Neural cell (in vitro differentiated cells): Measurements from ENCODE around the gene UGT2B7.

Source experiments
- EP300 ChIP-seq: fragments of 450-650 bp; conservative IDR thresholded peaks from 2 replicates; pipeline ENCODE4 v1.6.1; 2014; ENCODE audit warnings: antibody characterized with exemption, mild to moderate bottlenecking, moderate library complexity; ENCODE audit not compliant: poor library complexity, severe bottlenecking
- EZH2 ChIP-seq: fragments of 200-600, 300-800 bp; shearing (Covaris generic), sonication (generic); IDR thresholded peaks from 2 replicates; pipeline ENCODE4 v1.6.1; 2014; ENCODE audit warnings: antibody characterized with exemption, low read length, borderline replicate concordance, mild to moderate bottlenecking; ENCODE audit not compliant: insufficient read depth, poor library complexity, severe bottlenecking
- MXI1 ChIP-seq: fragments of 450-650 bp; conservative IDR thresholded peaks from 2 replicates; pipeline ENCODE4 v1.6.1; 2014; ENCODE audit warnings: antibody characterized with exemption, mild to moderate bottlenecking; ENCODE audit not compliant: poor library complexity, severe bottlenecking
- POLR2AphosphoS5 ChIP-seq: IDR thresholded peaks from 2 replicates; pipeline ENCODE4 v1.6.1; 2012
- RAD21 ChIP-seq: fragments of 450-650 bp; conservative IDR thresholded peaks from 2 replicates; pipeline ENCODE4 v1.6.1; 2014; ENCODE audit warnings: antibody characterized with exemption, mild to moderate bottlenecking, moderate library complexity
- SMC3 ChIP-seq: fragments of 450-650 bp; conservative IDR thresholded peaks from 2 replicates; pipeline ENCODE4 v1.6.1; 2014; ENCODE audit warnings: antibody characterized with exemption, mild to moderate bottlenecking, moderate library complexity; ENCODE audit not compliant: poor library complexity
- TAF1 ChIP-seq: IDR thresholded peaks from 2 replicates; pipeline ENCODE4 v1.6.1; 2012; ENCODE audit warnings: low read depth
- TF ChIP-seq, protein P1 (sequence below): fragments of 450-650 bp; IDR thresholded peaks from 2 replicates; pipeline ENCODE4 v1.5.1; 2014; ENCODE audit warnings: antibody characterized with exemption, mild to moderate bottlenecking, moderate library complexity; ENCODE audit not compliant: poor library complexity, severe bottlenecking
- TF ChIP-seq, protein P2 (sequence below): IDR thresholded peaks from 2 replicates; pipeline ENCODE4 v1.6.1; 2012; ENCODE audit warnings: borderline replicate concordance

DNA sequence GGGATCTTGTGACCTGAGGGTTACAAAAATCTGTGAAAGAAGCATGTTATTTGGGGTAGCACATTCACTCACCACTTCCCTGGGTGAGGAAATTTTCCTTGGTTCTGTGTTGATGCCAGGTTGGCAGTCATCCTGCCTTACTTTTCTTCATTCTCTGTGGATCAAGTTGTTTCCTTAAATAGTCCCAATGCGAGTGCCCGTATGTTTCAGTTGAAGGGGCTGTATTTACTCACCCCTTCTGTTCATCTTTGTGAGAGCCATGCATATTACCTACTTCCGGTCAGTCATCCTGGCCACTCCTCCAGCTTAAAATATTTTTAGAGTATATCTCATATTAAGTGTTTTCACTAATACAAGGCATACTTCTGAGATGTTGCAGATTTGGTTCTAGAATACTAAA is 2.6 kb upstream of the UGT2B7 start:
- TF ChIP-seq, protein P1, sequence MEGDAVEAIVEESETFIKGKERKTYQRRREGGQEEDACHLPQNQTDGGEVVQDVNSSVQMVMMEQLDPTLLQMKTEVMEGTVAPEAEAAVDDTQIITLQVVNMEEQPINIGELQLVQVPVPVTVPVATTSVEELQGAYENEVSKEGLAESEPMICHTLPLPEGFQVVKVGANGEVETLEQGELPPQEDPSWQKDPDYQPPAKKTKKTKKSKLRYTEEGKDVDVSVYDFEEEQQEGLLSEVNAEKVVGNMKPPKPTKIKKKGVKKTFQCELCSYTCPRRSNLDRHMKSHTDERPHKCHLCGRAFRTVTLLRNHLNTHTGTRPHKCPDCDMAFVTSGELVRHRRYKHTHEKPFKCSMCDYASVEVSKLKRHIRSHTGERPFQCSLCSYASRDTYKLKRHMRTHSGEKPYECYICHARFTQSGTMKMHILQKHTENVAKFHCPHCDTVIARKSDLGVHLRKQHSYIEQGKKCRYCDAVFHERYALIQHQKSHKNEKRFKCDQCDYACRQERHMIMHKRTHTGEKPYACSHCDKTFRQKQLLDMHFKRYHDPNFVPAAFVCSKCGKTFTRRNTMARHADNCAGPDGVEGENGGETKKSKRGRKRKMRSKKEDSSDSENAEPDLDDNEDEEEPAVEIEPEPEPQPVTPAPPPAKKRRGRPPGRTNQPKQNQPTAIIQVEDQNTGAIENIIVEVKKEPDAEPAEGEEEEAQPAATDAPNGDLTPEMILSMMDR = no peak
- TF ChIP-seq EZH2 (no peak), SMC3 (no peak), MXI1 (no peak), EP300 (no peak), POLR2AphosphoS5 (no peak), RAD21 (no peak), TAF1 (no peak)
- TF ChIP-seq, protein P2, sequence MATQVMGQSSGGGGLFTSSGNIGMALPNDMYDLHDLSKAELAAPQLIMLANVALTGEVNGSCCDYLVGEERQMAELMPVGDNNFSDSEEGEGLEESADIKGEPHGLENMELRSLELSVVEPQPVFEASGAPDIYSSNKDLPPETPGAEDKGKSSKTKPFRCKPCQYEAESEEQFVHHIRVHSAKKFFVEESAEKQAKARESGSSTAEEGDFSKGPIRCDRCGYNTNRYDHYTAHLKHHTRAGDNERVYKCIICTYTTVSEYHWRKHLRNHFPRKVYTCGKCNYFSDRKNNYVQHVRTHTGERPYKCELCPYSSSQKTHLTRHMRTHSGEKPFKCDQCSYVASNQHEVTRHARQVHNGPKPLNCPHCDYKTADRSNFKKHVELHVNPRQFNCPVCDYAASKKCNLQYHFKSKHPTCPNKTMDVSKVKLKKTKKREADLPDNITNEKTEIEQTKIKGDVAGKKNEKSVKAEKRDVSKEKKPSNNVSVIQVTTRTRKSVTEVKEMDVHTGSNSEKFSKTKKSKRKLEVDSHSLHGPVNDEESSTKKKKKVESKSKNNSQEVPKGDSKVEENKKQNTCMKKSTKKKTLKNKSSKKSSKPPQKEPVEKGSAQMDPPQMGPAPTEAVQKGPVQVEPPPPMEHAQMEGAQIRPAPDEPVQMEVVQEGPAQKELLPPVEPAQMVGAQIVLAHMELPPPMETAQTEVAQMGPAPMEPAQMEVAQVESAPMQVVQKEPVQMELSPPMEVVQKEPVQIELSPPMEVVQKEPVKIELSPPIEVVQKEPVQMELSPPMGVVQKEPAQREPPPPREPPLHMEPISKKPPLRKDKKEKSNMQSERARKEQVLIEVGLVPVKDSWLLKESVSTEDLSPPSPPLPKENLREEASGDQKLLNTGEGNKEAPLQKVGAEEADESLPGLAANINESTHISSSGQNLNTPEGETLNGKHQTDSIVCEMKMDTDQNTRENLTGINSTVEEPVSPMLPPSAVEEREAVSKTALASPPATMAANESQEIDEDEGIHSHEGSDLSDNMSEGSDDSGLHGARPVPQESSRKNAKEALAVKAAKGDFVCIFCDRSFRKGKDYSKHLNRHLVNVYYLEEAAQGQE = no peak
